Spleen (tissue), 7 donors: Measurements from ENCODE around the gene CEBPG.

Source experiments
- POLR2A ChIP-seq, 3 donors: fragments of 450-650 bp; IDR thresholded peaks; one replicate each; pipeline ENCODE4 v1.5.1; 2017; ENCODE audit warnings: antibody characterized with exemption in 3 of 3, mild to moderate bottlenecking in 1 of 3
- POLR2AphosphoS5 ChIP-seq, 3 donors: sonication (generic); formaldehyde crosslinking; IDR thresholded peaks; one replicate each; pipeline ENCODE4 v1.5.1; 2017; ENCODE audit warnings: antibody characterized with exemption in 3 of 3
- TF ChIP-seq, protein P1 (sequence below), 11 experiments: fragments of 200-600 bp in 7 of 11; fragments of 450-650 bp in 4 of 11; sonication (generic) in 4 of 11; IDR thresholded peaks in 8 of 11; conservative IDR thresholded peaks in 3 of 11; 1 replicate in 7 of 11; 2 replicates in 4 of 11; pipeline versions ENCODE4 v1.4.0 to v1.8.0; 2016 to 2021; ENCODE audit warnings: antibody characterized with exemption in 11 of 11, inconsistent platforms in 4 of 11, mild to moderate bottlenecking in 1 of 11
- donor health status: DM: no; HTN: no; CAD: no; lungs with moderate emphysema.
- donor health status: DM: no; HTN: no; CAD: no.
- donor health status: DM: no; HTN: no; CAD: no.

DNA sequence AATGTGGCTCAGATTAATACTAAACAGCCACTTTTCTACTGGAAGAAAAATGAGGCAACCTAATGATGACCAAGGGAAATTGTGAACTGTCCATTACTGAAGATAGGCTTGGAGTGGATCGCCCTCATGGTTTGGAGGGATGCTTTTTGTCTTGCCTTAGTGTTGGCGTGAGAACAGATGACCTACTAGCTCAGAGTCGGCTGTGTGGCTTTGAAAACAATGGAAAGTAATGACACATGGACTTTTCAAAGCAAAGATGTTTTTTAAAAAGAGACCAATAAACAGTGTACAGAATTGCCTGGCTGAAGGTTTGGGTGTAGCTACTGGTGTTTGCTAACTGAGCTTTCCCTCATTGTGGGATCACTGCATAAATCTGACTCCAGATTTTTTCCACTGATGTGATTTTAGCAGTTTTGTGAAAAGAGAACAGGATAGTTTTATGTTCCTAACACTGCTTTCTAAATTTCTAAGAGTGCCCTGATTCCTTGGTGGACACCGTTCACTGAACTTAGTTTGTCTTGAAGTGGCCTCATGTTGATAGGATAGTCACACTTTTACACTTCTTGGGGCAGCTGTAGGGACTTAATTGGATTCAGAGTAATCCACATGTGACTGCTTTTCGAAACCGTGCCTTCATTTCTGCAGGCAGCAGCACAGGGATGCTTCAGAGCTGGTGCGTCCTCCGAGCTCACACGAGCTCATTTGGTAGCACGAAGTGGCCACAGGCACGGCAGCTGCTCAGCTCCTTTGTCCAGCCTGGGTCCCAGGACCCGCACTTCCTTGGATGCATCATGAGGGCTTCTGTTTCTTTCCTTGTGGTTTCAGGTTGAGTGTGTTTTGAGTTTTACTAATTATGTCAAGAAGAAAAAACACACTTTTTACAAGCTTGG is 4.3 kb downstream of the CEBPG start:
- TF ChIP-seq, protein P1, sequence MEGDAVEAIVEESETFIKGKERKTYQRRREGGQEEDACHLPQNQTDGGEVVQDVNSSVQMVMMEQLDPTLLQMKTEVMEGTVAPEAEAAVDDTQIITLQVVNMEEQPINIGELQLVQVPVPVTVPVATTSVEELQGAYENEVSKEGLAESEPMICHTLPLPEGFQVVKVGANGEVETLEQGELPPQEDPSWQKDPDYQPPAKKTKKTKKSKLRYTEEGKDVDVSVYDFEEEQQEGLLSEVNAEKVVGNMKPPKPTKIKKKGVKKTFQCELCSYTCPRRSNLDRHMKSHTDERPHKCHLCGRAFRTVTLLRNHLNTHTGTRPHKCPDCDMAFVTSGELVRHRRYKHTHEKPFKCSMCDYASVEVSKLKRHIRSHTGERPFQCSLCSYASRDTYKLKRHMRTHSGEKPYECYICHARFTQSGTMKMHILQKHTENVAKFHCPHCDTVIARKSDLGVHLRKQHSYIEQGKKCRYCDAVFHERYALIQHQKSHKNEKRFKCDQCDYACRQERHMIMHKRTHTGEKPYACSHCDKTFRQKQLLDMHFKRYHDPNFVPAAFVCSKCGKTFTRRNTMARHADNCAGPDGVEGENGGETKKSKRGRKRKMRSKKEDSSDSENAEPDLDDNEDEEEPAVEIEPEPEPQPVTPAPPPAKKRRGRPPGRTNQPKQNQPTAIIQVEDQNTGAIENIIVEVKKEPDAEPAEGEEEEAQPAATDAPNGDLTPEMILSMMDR (IDR thresholded peaks at IDR 0.05 in 8 of 11, conservative IDR thresholded peaks at IDR 0.05 in 3 of 11), result no peak
- TF ChIP-seq POLR2AphosphoS5 (IDR thresholded peaks at IDR 0.05), result no peak
- TF ChIP-seq POLR2A (IDR thresholded peaks at IDR 0.05), result no peak
